Kasumi-1 (cell line): Measurements from ENCODE around the gene GPR151.
"Not testable (repeated sequence)": the region's sequence is repeated elsewhere in the genome, so short reads cannot be mapped to it uniquely, and the experiment has no call there.

Experiments
- DNase-seq, 2 experiments: peaks; one replicate each; lab custom pipeline; 2025; lab: John Stamatoyannopoulos, UW

GPR151 gene

DNA sequence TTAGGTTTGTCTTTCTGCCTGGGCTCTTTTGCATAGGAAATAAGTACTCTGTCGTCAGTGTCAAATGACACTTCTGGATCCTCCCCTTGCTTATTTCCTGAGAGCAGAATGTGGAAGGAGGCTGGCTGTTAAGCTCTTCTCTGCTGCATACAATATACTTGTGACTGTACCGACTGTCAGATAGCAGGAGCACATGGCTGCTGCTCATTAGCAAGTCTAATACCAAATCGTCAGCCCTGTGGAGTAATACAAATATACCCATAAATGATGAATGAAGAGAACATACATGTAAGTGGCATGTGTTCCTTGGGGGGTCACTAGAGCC, at the start of gene GPR151:
Gene GPR151 (minus strand): TSS at position 40 of the 325 bp plus-strand sequence. CDS start 77 bp downstream, outside the sequence.
- DNase-seq: peak; percentile 83 to 84

DNA sequence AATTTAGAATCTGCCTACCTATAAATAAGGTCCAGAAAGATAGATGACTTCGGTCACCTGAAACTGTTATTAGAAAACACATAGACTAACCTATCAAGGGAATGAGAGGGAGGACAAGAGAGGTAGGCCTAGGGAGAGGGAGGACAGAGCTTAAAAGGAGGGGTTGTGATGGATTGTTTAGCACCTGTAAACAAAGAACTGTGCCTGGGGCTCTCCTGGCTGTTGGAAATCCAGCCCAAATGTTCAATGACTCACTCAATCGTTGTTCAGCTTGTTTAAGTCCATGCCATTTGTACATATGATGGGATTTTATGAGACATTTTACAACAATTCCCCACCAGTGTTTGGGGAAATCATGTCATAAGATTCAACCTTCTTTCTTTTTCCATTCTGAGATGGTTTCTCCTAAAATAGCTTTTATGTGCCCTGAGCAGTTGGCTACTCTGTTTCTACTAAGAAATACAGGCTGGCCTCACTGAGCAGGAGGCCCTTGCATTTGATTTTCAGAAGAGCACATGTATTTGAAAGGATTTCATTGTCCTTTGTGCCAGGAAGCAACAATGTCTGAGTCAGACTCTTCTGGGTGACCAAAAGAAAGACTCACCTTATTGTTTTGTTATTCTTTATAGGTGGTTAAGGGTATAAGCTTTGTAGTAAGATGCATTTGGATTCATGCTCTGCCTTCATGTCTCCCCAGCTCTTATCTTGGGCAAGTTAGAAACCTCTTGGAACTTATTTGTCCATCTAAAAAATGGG, 48.2 kb upstream of the GPR151 start:
- DNase-seq: no peak

DNA sequence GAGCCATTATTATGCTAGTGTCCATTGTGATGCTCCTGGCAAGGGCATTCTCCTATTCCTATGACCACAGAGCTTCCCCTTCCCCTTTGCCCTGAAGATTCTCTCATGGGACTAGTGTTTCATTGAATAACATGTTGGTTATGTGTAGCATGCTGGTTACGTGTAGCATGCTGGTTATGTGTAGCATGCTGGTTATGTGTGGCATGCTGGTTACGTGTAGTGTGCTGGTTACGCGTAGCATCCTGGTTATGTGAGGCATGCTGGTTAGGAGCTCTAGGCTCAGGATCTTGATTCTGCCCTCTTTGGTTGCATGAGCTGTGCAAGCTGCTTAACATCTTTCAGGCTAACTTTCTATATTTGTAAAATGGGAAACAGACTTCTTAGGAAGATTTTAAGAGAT, 46.5 kb upstream of the GPR151 start:
- no peak for DNase-seq

DNA sequence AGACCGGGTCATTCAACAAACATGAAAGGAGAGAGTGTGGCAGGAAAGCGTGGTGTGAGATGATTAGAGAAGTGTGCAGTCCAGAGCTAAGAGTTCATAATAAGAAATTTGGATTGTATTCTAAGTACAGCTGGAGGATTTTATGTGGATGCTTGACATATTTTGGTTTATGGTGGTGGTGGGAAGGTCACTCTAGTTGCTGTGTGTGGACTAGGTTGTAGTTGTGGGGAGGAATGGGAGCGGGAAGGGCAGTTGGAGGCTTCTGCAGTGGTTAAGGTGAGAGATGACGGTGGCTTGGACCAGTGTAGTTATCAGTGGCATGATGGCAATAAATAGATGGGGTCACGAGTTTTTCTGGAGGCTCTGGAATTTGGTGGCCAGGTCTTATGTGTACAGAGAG, 45.7 kb upstream of the GPR151 start:
- DNase-seq: no peak

DNA sequence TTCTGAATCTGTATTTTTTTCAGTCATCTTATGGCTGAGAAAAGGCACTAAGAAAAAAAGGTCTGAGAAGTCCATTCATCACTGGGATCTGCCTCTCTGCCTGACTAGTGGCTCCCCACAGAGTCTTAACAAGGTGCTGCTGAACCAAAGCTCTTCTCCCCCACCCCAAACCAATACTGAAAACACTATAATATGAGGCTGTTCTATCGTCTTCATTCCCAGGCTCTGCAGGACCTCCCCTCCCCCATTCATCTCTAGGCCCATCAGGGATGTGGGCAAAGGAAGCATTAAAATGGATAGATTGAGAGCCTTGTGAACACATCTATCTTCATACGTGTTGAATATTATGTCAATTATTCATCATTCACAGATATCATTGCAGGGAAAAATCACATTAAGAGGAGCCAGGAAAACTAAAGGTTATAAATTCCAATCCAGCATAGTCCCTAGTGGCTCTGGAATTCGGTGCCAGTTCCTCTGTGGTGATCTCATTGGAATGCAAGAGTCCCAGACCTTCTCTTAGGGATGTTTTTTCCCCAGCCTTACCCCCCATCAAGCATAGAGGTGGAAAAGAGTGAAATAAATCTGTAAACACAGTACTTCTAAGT, 44.3 kb upstream of the GPR151 start:
- DNase-seq: no peak

DNA sequence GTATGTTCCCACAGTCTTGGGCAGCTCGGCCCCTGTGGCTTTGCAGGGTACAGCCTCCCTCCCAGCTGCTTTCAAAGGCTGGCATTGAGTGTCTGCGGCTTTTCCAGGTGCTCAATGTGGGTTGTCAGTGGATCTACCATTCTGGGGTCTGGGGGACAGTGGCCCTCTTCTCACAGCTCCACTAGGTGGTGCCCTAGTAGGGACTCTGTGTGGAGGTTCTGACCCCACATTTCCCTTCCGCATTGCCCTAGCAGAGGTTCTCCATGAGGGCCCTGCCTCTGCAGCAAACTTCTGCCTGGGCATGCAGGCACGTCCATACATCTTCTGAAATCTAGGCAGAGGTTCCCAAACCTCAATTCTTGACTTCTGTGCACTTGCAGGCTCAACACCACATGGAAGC, 40.9 kb upstream of the GPR151 start:
- DNase-seq: not testable (repeated sequence)

DNA sequence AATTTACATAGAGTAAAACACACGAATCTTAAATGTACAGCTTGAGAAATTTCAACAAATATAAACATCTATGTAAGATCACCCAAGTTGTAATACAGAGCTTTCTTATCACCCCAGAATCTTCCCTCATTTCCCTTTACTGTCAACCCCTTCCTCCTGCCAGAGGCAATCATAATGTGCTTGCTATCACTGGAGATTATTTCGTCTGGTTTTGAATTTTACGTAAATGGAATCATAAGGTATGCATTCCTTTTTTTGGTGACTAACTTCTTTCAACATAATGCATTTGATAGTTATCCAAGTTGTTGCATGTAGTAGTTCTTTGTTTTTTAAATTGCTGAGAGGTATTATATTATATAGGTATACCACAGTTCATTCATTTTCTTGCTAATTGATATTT, 37.5 kb upstream of the GPR151 start:
- DNase-seq: no peak

DNA sequence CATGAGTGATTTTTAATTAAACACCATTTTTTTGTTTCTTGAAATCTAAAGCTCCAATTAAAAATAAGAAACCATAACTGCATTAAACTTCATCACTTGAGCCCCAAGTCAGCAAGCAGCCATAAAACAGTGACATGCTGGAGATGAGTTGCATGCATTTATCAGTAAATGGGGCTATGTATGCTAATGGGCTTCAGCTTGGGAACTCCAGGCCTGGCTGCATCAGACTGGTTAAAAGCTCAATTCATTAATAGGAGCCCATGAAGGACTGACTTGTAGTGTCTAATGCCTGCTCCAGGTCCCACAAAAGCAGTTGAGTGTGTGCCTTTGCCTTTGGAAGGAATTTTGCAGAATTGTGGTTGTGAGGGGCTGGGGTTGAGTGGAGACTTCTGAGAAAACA, 33.6 kb upstream of the GPR151 start:
- no peak for DNase-seq

DNA sequence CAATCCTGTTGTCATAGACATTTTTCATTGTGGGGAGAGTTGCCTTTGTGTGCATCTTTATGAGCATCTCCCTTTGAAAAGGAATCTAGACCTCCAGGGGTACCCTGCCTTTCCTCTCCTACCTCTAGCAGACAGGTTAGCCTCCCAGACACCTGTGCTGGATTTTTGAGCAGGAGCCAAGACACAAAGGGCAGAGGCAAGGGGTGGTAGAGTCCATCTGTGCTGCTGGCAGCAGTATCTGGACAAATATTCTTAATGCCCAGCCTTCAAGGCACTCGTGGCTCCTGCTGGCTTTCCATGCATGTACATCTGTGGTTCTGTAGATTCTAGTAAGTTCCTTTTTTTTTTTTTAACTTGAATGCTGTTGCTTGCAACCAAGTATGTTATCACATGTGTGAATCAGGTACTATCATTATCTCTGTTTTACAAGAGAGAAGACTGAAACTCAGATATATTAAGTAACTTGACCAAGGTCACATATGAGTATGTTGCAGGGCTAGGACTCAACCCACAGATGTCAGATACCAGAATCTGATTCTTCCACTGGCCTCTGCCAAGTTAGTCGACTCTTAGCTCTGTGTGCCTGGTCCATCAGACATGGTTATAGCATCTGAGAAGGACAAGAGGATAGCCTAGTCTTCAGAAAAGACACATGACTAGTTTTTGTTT, 32.9 kb upstream of the GPR151 start:
- DNase-seq: no peak

DNA sequence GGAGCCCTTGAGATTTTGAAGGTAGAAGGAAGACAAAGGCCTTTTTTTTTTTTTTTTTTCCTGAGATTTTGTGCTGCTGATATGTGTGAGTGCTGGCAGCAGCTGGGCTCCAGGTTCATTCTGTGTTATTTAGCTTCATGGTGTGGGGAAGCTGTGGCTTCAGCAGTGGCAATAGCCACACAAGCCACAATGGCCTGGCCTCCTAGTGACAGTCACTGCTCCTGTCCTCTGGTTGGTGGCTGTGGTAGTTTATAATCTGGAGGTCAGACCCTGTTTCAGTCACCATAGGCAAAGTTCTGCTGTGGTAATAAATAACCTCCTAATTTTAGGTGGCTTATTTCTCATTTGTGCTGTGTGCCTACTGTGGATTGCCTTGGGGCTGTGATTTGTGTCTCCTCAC, 28.2 kb upstream of the GPR151 start:
- no peak for DNase-seq

DNA sequence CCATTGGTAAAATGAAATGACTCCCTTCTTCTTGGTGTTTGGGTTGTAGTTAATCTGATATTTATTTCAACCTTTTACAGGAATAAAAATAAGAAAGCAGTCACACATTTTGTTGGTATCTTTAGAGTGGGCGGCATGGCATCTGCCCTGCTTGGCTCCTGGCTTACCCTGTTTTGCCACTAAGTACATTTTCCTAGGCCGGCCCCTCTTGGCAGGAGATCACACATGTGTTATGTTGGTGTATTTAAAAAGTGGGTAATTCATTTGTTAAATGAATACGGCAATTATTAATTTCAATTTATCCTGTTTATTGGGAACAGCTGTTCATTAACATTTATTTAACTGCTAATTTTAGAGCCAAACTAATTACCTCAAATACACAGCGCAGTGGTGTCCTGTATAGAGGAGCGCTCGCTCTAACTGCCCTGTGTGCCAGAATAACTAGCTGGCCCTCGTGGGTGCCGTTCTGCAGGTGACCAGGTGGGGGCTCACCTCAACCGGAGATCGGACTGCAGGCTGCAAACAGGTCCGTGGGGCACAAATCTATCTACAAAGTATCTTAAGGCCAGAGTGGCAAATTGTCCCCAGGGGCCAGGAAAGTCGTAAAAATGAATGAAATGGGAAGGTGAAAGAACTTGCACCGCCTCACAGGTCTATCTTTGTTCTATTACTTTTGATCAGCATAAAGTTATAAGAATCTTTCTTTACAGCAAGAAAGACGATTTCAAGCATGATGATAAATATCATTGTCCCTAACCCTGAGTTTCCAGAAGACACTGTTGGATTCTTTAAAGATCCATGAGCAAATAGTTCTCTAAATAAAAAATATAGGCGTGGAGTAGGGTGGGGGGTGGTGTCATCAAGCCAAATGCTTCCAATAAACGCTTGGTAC, 26.2 kb upstream of the GPR151 start:
- peak; percentile 67 to 70 for DNase-seq

DNA sequence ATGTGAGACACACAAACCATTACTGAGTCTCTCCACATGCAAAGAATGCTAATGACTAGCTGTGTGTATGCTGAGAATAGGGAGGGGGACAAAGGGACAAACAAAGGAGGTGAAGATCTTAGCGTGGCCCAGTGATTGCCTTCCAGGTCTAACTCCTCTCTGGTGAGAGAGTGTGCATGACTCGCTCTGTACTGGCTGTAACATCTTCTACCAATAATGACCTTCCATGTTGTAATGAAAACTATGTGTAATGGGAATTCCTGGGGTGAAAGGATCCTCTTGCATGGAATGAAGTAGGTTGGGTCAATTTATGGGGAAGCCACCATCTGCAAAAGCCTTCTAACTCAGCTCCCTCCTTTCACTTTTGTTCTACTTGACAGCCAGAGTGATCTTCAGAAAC, 24.4 kb upstream of the GPR151 start:
- DNase-seq: no peak

DNA sequence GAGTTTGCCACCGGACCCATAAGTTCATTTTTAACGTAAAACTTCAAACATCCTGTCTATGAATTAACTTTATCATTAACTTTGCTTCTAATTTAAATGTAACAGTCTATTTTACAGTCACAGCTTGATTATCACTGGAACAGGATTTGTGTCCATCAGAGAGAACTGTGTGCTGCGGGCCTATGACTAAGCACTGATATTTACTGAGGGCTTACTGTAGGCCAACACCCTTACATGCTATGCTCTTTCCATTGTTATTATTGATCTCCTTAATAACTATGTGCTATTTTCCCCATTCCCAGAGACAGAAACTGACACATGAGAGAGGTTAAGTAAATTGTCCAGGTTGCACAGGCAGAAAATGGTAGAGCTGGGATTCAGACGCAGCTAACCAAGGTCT, 24.0 kb upstream of the GPR151 start:
- no peak for DNase-seq

DNA sequence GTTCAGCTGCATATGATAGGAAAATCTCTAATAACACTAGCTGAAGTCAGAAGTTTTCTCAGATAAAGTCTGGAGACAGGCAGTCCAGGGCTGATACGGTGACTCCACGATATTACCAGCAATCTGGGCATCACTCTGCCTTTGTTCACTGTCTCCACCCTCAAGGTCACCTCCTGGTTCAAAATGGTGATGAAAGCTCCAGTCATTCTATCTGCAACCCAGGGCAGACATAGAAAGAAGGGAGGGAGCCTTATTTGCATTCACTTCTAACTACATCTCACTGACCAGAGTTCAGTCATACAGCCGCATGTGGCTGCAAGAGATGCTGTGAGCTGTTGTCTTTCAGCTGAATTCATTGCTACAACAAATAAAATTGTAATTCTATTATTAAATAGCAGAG, 22.4 kb upstream of the GPR151 start:
- no peak for DNase-seq

DNA sequence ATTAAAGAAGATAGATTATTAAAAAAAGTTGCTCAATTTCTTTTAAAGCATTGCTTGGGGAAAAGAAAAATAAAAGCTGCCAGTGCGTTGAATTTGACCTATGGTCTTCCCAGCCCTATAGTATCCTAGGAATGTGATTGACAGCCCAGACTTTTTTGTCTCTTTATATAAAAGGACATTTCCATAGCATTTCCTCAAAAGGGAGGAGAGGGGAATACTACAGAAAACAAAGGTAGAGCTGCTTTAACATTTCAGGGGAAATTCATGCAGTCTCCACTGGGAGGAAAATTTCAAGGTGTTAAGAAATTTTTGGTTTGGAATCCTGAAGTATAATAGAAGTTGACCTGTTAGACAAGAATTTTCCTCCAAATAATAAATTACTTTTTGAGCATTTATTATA, 17.9 kb upstream of the GPR151 start:
- DNase-seq: no peak

DNA sequence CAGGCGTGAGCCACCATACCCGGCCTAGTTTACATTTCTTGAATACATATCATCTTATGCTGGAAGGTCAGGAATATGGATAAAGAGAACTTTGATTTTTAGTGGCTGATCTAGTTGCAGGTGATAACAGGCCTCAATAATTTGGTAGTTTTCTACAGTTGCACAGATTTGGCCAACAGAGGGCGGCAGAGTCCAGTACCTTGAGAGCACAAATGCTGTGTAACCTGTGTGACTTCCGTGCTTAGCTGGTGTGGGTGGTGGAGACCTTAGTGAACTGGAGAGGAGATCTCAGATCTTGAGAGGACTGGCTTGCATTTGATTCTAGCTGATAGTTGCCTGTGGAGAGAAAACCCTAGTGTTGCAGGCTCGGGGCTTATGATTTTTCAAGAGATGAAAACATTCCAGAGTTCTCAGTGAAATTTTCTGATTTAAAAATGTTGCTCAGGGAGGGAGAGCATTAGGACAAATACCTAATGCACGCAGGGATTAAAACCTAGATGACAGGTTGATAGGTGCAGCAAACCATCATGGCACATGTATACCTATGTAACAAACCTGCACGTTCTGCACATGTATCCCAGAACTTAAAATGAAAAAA, 17.4 kb upstream of the GPR151 start:
- DNase-seq: peak; percentile 75 to 84

DNA sequence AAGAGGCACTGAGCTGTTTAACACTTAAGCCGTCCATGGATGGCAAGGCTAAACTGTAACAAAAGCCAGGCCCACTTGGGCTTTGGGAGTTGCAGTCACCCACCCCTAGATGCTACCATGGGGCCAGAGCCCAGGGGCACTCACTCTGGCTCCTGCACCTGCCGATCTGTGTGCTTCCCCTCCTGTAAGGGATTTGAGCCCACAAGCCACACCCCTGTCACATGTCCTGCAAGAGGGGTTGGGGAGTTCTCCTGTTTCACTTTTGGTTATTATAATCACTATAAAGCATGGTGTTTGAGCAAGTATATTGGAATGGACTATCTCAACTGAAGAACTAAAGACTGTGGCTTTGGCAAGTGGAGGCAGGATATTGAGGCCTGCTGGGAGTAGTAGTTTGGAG, 14.0 kb upstream of the GPR151 start:
- DNase-seq: no peak

DNA sequence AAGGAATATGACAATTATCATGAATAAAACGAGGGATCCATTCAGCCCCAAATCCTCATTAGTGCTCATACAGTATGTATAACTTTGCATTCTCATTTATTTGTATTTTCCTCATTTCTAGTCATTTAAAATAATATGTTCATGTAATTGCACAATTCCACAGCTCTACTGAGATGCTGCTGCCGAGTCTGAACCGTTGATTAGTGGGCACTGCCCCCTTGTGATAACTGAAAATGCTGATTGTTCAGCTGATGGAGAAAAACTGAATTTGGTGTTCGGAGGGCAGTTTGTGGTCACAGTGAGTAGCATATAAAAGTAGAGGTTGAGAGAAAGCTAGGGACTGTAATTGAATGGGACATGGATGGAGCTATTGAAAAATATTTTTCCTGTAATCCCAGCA, 12.2 kb upstream of the GPR151 start:
- DNase-seq: peak; percentile 52 to 58

DNA sequence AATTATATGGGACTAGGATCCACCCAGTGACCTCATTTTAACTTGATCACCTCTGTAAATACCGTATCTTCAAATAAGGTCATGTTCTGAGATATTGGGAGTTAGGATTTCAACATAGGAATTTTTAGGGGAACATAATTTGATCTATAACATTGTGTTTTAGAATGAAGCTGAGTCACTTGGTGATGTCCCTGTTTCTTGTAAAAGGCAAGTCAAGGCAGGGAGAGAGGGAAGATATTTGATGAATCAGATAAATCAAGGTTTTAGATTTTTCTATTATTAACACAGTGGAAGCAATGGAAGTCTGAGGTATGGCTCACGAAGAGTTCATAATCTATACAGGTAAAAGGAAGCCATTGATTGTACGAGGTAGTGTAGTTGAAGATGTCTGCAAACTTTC, 11.8 kb upstream of the GPR151 start:
- DNase-seq: no peak

DNA sequence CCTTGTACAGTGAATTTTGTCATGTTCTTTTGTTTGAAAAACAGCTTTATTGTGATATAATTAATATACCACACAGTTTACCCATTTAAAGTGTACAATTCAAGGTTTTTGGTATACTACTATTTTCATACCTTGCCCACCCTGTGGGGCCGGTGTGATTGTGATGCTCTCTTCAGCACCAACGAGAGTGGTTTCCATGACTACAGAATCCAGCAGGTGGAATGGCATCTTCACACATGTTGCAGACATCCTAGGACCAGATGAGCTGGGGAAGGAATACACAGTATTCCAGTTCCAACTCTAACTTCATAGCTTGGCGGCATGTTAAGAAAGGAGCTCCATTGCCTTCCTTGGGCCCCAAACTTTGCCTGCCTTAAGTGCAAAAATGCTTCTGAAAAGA, 7.7 kb upstream of the GPR151 start:
- DNase-seq: no peak

DNA sequence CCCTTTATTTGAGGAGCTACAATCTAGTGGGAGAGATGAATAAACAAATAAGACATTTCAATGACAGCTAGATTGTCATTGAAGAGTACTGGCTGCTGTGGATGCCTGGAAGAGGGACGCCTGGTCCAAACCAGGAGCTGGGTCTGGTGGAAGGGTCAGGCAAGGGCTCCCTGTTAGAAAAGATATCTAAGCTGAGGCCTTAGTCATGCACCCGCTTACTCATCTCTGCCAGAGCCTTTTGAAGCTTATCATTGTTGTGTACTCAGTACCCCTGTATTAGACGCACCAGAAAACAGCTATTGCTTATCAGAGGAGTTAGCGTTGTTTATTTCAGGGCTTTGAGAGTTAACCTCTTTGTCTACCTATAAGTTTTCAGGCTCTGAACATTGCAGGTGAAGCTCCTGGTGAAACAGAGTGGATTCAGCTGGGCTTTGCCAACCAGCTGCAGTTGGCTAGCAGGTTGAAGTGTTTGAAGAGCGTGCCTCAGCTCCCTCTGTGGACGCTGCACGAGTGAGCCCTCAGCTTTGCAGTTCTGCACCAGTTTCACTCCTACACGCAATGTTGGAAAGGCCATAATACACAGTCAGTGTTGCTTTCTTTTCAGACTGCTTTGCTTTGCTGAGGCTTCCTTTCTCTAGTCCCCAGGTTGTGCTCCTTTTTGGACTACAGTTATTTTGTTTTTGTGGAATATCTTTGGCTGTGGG, 5.6 kb upstream of the GPR151 start:
- no peak for DNase-seq
